HG03442 (cell line): ENCODE results near the gene TBCE.
"Not testable (repeated sequence)": the region's sequence is repeated elsewhere in the genome, so short reads cannot be mapped to it uniquely, and the experiment has no call there.

Experiments
- ATAC-seq: cut with Tn5 transposase; IDR thresholded peaks from one replicate; pipeline ENCODE4 v1.9.1; 2021; ENCODE audit warnings: mild to moderate bottlenecking, moderate library complexity; ENCODE audit not compliant: unreplicated experiment

The TBCE gene

GRCh38 chr1:235351898-235352297, 15.3 kb upstream of the TBCE start:
- ATAC-seq: no peak

GRCh38 chr1:235357485-235358373, 9.5 kb upstream of the TBCE start:
- ATAC-seq: no peak

GRCh38 chr1:235358899-235359298, 8.3 kb upstream of the TBCE start:
- ATAC-seq: no peak

GRCh38 chr1:235364189-235364588, 3.0 kb upstream of the TBCE start:
- not testable (repeated sequence) for ATAC-seq

GRCh38 chr1:235366286-235366685, 941 bp upstream of the TBCE start:
- no peak for ATAC-seq

- no peak for ATAC-seq
Observed at GRCh38 chr1:235368428-235368827, 1.2 kb downstream of the TBCE start.

GRCh38 chr1:235369802-235370201, 2.6 kb downstream of the TBCE start:
- no peak for ATAC-seq

- ATAC-seq: no peak
Observed at GRCh38 chr1:235375919-235376605, 8.8 kb downstream of the TBCE start.

- ATAC-seq: not testable (repeated sequence)
Observed at GRCh38 chr1:235378134-235378735, 11.0 kb downstream of the TBCE start.

- not testable (repeated sequence) for ATAC-seq
Observed at GRCh38 chr1:235381955-235382739, 14.9 kb downstream of the TBCE start.

GRCh38 chr1:235385633-235386032, 18.4 kb downstream of the TBCE start:
- ATAC-seq: not testable (repeated sequence)

GRCh38 chr1:235391874-235392273, 24.6 kb downstream of the TBCE start:
- no peak for ATAC-seq

- ATAC-seq: no peak
Observed at GRCh38 chr1:235397733-235398132, 30.5 kb downstream of the TBCE start.

- no peak for ATAC-seq
Observed at GRCh38 chr1:235399661-235400060, 32.4 kb downstream of the TBCE start.

- no peak for ATAC-seq
Observed at GRCh38 chr1:235401251-235401650, 34.0 kb downstream of the TBCE start.

- no peak for ATAC-seq
Observed at GRCh38 chr1:235402457-235403200, 35.4 kb downstream of the TBCE start.

GRCh38 chr1:235403593-235403992, 36.4 kb downstream of the TBCE start:
- no peak for ATAC-seq

- ATAC-seq: no peak
Observed at GRCh38 chr1:235404190-235404589, 37.0 kb downstream of the TBCE start.

GRCh38 chr1:235407419-235407818, 40.2 kb downstream of the TBCE start:
- ATAC-seq: no peak

GRCh38 chr1:235408503-235408960, 41.3 kb downstream of the TBCE start:
- ATAC-seq: no peak
